GM23338 (cell line): ENCODE results near the gene ATIC. TPM values are rescaled to one million over a fixed set of nuclear protein-coding genes. Genes with fewer than 3 reads are reported as not detected.

Source experiments
- ATAC-seq: fragments of 200-7000 bp; cut with Tn5 transposase; 3 replicates; pipeline ENCODE4 v1.9.1; 2020
- DNase-seq: peaks from one replicate; pipeline ENCODE4 v3.0.0-alpha.2; 2015; ENCODE audit warnings: low spot score
- H2AFZ ChIP-seq: fragments of 200-600 bp; sonication (generic); 2 replicates; pipeline ENCODE4 v1.8.0; 2016; ENCODE audit warnings: antibody characterized with exemption, mild to moderate bottlenecking, moderate library complexity
- H3F3A ChIP-seq: fragments of 200-600 bp; sonication (generic); replicated peaks from 2 replicates; pipeline ENCODE4 v1.8.0; 2017; ENCODE audit warnings: antibody characterized with exemption, mixed run types, low read depth
- H3K27ac ChIP-seq: fragments of 200-600 bp; sonication (generic); 2 replicates; pipeline ENCODE4 v1.6.1; 2016; ENCODE audit warnings: low read depth
- H3K27me3 ChIP-seq: fragments of 200-600 bp; sonication (generic); 2 replicates; pipeline ENCODE4 v1.8.0; 2016; ENCODE audit warnings: mild to moderate bottlenecking, mixed run types, moderate library complexity; ENCODE audit not compliant: insufficient read depth
- H3K36me3 ChIP-seq: fragments of 200-600 bp; sonication (generic); 2 replicates; pipeline ENCODE4 v1.8.0; 2016; ENCODE audit warnings: mild to moderate bottlenecking; ENCODE audit not compliant: insufficient read depth
- H3K4me1 ChIP-seq: fragments of 200-600 bp; sonication (generic); 2 replicates; pipeline ENCODE4 v1.8.0; 2016; ENCODE audit warnings: mild to moderate bottlenecking, moderate library complexity; ENCODE audit not compliant: insufficient read depth
- H3K4me2 ChIP-seq: fragments of 200-600 bp; sonication (generic); 2 replicates; pipeline ENCODE4 v1.7.1; 2017; ENCODE audit warnings: mixed run types
- H3K4me3 ChIP-seq: fragments of 200-600 bp; sonication (generic); 2 replicates; pipeline ENCODE4 v1.6.1; 2016; ENCODE audit warnings: mixed run types
- H3K79me2 ChIP-seq: fragments of 200-600 bp; sonication (generic); replicated peaks from 2 replicates; pipeline ENCODE4 v1.8.0; 2017; ENCODE audit warnings: mild to moderate bottlenecking; ENCODE audit not compliant: insufficient read depth
- H3K9me2 ChIP-seq: fragments of 200-600 bp; sonication (generic); 2 replicates; pipeline ENCODE4 v1.8.0; 2017; ENCODE audit not compliant: insufficient read depth
- H4K20me1 ChIP-seq: fragments of 200-600 bp; sonication (generic); replicated peaks from 2 replicates; pipeline ENCODE4 v1.8.0; 2017; ENCODE audit warnings: mild to moderate bottlenecking; ENCODE audit not compliant: insufficient read depth
- H3K27ac Mint-ChIP-seq: 2 replicates; pipeline ENCODE4 v1.8.0; 2020; ENCODE audit warnings: inconsistent platforms, mild to moderate bottlenecking, moderate library complexity, mixed read lengths
- H3K27me3 Mint-ChIP-seq: 3 replicates; pipeline ENCODE4 v1.8.0; 2022; ENCODE audit warnings: low read depth, mild to moderate bottlenecking, moderate library complexity, mixed read lengths, inconsistent platforms; ENCODE audit not compliant: insufficient read depth, poor library complexity
- H3K36me3 Mint-ChIP-seq: 3 replicates; pipeline ENCODE4 v1.8.0; 2021; ENCODE audit warnings: low read depth, mild to moderate bottlenecking, inconsistent platforms, moderate library complexity, mixed read lengths
- H3K4me1 Mint-ChIP-seq: 3 replicates; pipeline ENCODE4 v1.8.0; 2020; ENCODE audit warnings: mild to moderate bottlenecking, inconsistent platforms, mixed read lengths
- H3K4me3 Mint-ChIP-seq: 3 replicates; pipeline ENCODE4 v1.8.0; 2021; ENCODE audit warnings: moderate library complexity, mild to moderate bottlenecking, inconsistent platforms, mixed read lengths
- H3K9me3 Mint-ChIP-seq: 3 replicates; pipeline ENCODE4 v1.8.0; 2020; ENCODE audit warnings: moderate library complexity, mild to moderate bottlenecking, inconsistent platforms, mixed read lengths
- CREB1 ChIP-seq: fragments of 250-450 bp; sonication (Bioruptor Pico); IDR thresholded peaks from 2 replicates; pipeline ENCODE4 v1.5.0; 2020; ENCODE audit warnings: low read depth, mild to moderate bottlenecking, moderate library complexity
- CTCF ChIP-seq, 2 experiments: fragments of 200-600 bp in 1 of 2; sonication (generic) in 1 of 2; conservative IDR thresholded peaks; 2 replicates each; pipeline versions ENCODE4 v1.5.1 to v1.6.1; 2016 to 2017; ENCODE audit warnings: antibody characterized with exemption in 2 of 2, low read depth in 2 of 2, mild to moderate bottlenecking in 2 of 2, moderate library complexity in 1 of 2
- ETS1 ChIP-seq: IDR thresholded peaks from 2 replicates; pipeline ENCODE4 v1.6.1; 2016; ENCODE audit warnings: antibody characterized with exemption
- EZH2 ChIP-seq: fragments of 200-600 bp; sonication (generic); IDR thresholded peaks from one replicate; pipeline ENCODE4 v1.8.0; 2017; ENCODE audit warnings: antibody characterized with exemption, mild to moderate bottlenecking, low read depth; ENCODE audit not compliant: unreplicated experiment
- EZH2phosphoT487 ChIP-seq: fragments of 200-600 bp; sonication (generic); IDR thresholded peaks from one replicate; pipeline ENCODE4 v1.8.1; 2018; ENCODE audit warnings: antibody characterized with exemption; ENCODE audit not compliant: unreplicated experiment
- JUNB ChIP-seq: IDR thresholded peaks from one replicate; pipeline ENCODE4 v1.6.1; 2016; ENCODE audit warnings: antibody characterized with exemption; ENCODE audit not compliant: unreplicated experiment
- NANOG ChIP-seq: IDR thresholded peaks from 2 replicates; pipeline ENCODE4 v1.6.1; 2016; ENCODE audit warnings: antibody characterized with exemption, borderline replicate concordance
- POLR2AphosphoS5 ChIP-seq: IDR thresholded peaks from 2 replicates; pipeline ENCODE4 v1.6.1; 2016; ENCODE audit warnings: antibody characterized with exemption, low read depth
- REST ChIP-seq: IDR thresholded peaks from one replicate; pipeline ENCODE4 v1.6.1; 2018; ENCODE audit warnings: antibody characterized with exemption; ENCODE audit not compliant: unreplicated experiment
- STAT1 ChIP-seq: IDR thresholded peaks from one replicate; pipeline ENCODE4 v1.6.1; 2016; ENCODE audit warnings: antibody characterized with exemption; ENCODE audit not compliant: unreplicated experiment
- ZNF114 ChIP-seq: fragments of 250-450 bp; sonication (Bioruptor Pico); IDR thresholded peaks from 2 replicates; pipeline ENCODE4 v1.5.0; 2020; ENCODE audit warnings: mild to moderate bottlenecking, moderate library complexity
- ZNF331 ChIP-seq: fragments of 250-450 bp; sonication (Bioruptor Pico); IDR thresholded peaks from 2 replicates; pipeline ENCODE4 v1.5.0; 2020; ENCODE audit warnings: low read depth, mild to moderate bottlenecking, moderate library complexity
- ZNF462 ChIP-seq: fragments of 250-450 bp; sonication (Bioruptor Pico); IDR thresholded peaks from 2 replicates; pipeline ENCODE4 v1.5.0; 2020; ENCODE audit warnings: mild to moderate bottlenecking, moderate library complexity
- polyA plus RNA-seq: library from polyadenylated mRNA; unstranded; fragments of >200 nt; fragmentation: Nextera tagmentation; extraction: Ambion mirVana; gene quantifications from 2 replicates; pipeline ENCODE4 v1.2.1, GENCODE V29; 2016
- total RNA-seq: library from RNA; depleted of rRNA; stranded (reverse); fragments of >200 nt; shearing (Covaris generic); gene quantifications from 2 replicates; pipeline ENCODE4 v1.2.3, GENCODE V29; 2014

ATIC gene
- total and polyA plus RNA-seq, 2 experiments from 2014 or later = 118 to 185 TPM

- Histone ChIP-seq H4K20me1 (no peaks in the 10 kb centered on the region), H3K36me3 (peaks cover 44% of the 10 kb centered on the region), H3K27ac (no peak overlapping the region), H3K79me2 (no peaks in the 10 kb centered on the region), H3F3A (no peaks in the 10 kb centered on the region), H3K27me3 (no peaks in the 10 kb centered on the region), H3K4me1 (peaks cover 14% of the 10 kb centered on the region), H3K4me3 (no peak overlapping the region), H3K4me2 (no peak overlapping the region), H2AFZ (no peak overlapping the region), H3K9me2 (no peaks in the 10 kb centered on the region)
- Mint-ChIP-seq H3K9me3 (peaks cover 3% of the 10 kb centered on the region; the same call in 1 of the 3 replicates), H3K4me3 (no peak overlapping the region), H3K4me1 (peaks cover 31% of the 10 kb centered on the region), H3K27me3 (no peaks in the 10 kb centered on the region), H3K36me3 (peaks cover 42% of the 10 kb centered on the region), H3K27ac (no peak overlapping the region)
- DNase-seq (no peak), ATAC-seq (no peak)
- TF ChIP-seq ETS1 (no peak), EZH2 (no peak), JUNB (no peak), POLR2AphosphoS5 (no peak), ZNF462 (no peak), ZNF331 (CRISPR knock-in tag) (no peak), NANOG (no peak), ZNF114 (CRISPR knock-in tag) (no peak), REST (no peak), EZH2phosphoT487 (no peak), STAT1 (no peak), CREB1 (no peak), CTCF (conservative IDR thresholded peaks at IDR 0.05; ENCODE audit: low read depth in 2 of 2) (no peak)
Observed at GRCh38 chr2:215396595-215397313, 84.9 kb downstream of the ATIC start.
